HepG2 (cell line): ENCODE results near the gene TALDO1. TPM values are rescaled to one million over a fixed set of nuclear protein-coding genes. Genes with fewer than 3 reads are reported as not detected.

Experiments used
- BRCA1 ChIP-seq: sonication (generic); formaldehyde crosslinking; IDR thresholded peaks from 2 replicates; pipeline ENCODE4 v1.4.0; 2020; ENCODE audit warnings: missing genetic modification reagents
- CENPT ChIP-seq: sonication (generic); formaldehyde crosslinking; IDR thresholded peaks from 2 replicates; pipeline ENCODE4 v1.8.0; 2022; ENCODE audit warnings: low read depth, mild to moderate bottlenecking, moderate library complexity, missing genetic modification reagents
- CTCF ChIP-seq: sonication (generic); formaldehyde crosslinking; IDR thresholded peaks from 2 replicates; pipeline ENCODE4 v1.5.0; 2020; ENCODE audit warnings: mild to moderate bottlenecking, missing genetic modification reagents, moderate library complexity
- DPF2 ChIP-seq: sonication (generic); formaldehyde crosslinking; IDR thresholded peaks from 2 replicates; pipeline ENCODE4 v1.4.0; 2020; ENCODE audit warnings: mild to moderate bottlenecking, low read depth, missing genetic modification reagents, borderline replicate concordance
- HNRNPK ChIP-seq: fragments of 200-400 bp; formaldehyde crosslinking; IDR thresholded peaks from 2 replicates; pipeline ENCODE4 v1.6.1; 2018; ENCODE audit warnings: low read length, low read depth, moderate library complexity, mild to moderate bottlenecking; ENCODE audit not compliant: poor library complexity, severe bottlenecking
- MIXL1 ChIP-seq: IDR thresholded peaks from 2 replicates; pipeline ENCODE4 v1.6.1; 2016
- NFE2L1 ChIP-seq: sonication (generic); formaldehyde crosslinking; IDR thresholded peaks from 2 replicates; pipeline ENCODE4 v1.4.0; 2020; ENCODE audit warnings: missing genetic modification reagents, mild to moderate bottlenecking, borderline replicate concordance
- NFRKB ChIP-seq: fragments of 450-650 bp; IDR thresholded peaks from 2 replicates; pipeline ENCODE4 v1.6.1; 2017
- PBX2 ChIP-seq: IDR thresholded peaks from 2 replicates; pipeline ENCODE4 v1.6.1; 2016; ENCODE audit warnings: control low read depth
- RBAK ChIP-seq: sonication (generic); formaldehyde crosslinking; IDR thresholded peaks from 2 replicates; pipeline ENCODE4 v1.5.1; 2020; ENCODE audit warnings: mild to moderate bottlenecking, missing genetic modification reagents
- REXO4 ChIP-seq: sonication (generic); formaldehyde crosslinking; IDR thresholded peaks from 2 replicates; pipeline ENCODE4 v1.8.0; 2022; ENCODE audit warnings: missing genetic modification reagents, mild to moderate bottlenecking, borderline replicate concordance
- SAP130 ChIP-seq: IDR thresholded peaks from 2 replicates; pipeline ENCODE4 v1.6.1; 2016; ENCODE audit warnings: low read depth
- TEF ChIP-seq: sonication (generic); formaldehyde crosslinking; IDR thresholded peaks from 2 replicates; pipeline ENCODE4 v1.5.0; 2020; ENCODE audit warnings: missing genetic modification reagents
- UBTF ChIP-seq: sonication (generic); formaldehyde crosslinking; IDR thresholded peaks from 2 replicates; pipeline ENCODE4 v1.4.0; 2020; ENCODE audit warnings: mild to moderate bottlenecking, missing genetic modification reagents
- ZBTB20 ChIP-seq: sonication (generic); formaldehyde crosslinking; IDR thresholded peaks from 2 replicates; pipeline ENCODE4 v1.8.1; 2023; ENCODE audit warnings: missing genetic modification reagents, low read depth, mild to moderate bottlenecking, borderline replicate concordance
- ZNF225 ChIP-seq: sonication (generic); formaldehyde crosslinking; IDR thresholded peaks from 2 replicates; pipeline ENCODE4 v1.4.0; 2020; ENCODE audit warnings: mild to moderate bottlenecking, missing genetic modification reagents
- ZNF256 ChIP-seq: sonication (generic); formaldehyde crosslinking; conservative IDR thresholded peaks from 2 replicates; pipeline ENCODE4 v1.4.0; 2020; ENCODE audit warnings: missing genetic modification reagents
- ZNF430 ChIP-seq: sonication (generic); formaldehyde crosslinking; IDR thresholded peaks from 2 replicates; pipeline ENCODE4 v1.9.0; 2021; ENCODE audit warnings: mild to moderate bottlenecking, missing genetic modification reagents
- ZNF44 ChIP-seq: sonication (generic); formaldehyde crosslinking; IDR thresholded peaks from 2 replicates; pipeline ENCODE4 v1.5.1; 2020; ENCODE audit warnings: mild to moderate bottlenecking, missing genetic modification reagents
- ZNF510 ChIP-seq: sonication (generic); formaldehyde crosslinking; IDR thresholded peaks from 2 replicates; pipeline ENCODE4 v1.4.0; 2020; ENCODE audit warnings: low read depth, mild to moderate bottlenecking, missing genetic modification reagents
- ZNF580 ChIP-seq: IDR thresholded peaks from 2 replicates; pipeline ENCODE4 v1.6.1; 2016; ENCODE audit warnings: low read depth, borderline replicate concordance
- ZNF766 ChIP-seq: sonication (generic); formaldehyde crosslinking; IDR thresholded peaks from 2 replicates; pipeline ENCODE4 v1.5.0; 2020; ENCODE audit warnings: missing genetic modification reagents, borderline replicate concordance
- ZNF768 ChIP-seq: sonication (generic); formaldehyde crosslinking; IDR thresholded peaks from 2 replicates; pipeline ENCODE4 v1.4.0; 2020; ENCODE audit warnings: missing genetic modification reagents
- ZNF792 ChIP-seq: IDR thresholded peaks from 2 replicates; pipeline ENCODE4 v1.6.1; 2016
- ZNF841 ChIP-seq: sonication (generic); formaldehyde crosslinking; IDR thresholded peaks from 2 replicates; pipeline ENCODE4 v1.8.1; 2023; ENCODE audit warnings: missing genetic modification reagents, borderline replicate concordance
- polyA plus RNA-seq, 8 experiments: library from polyadenylated mRNA; depleted of rRNA in 3 of 8; stranded (reverse) in 7 of 8; unstranded in 1 of 8; fragments of >200 nt; fragmentation: Illumina TruSeq in 4 of 8; extraction: Trizol in 4 of 8; gene quantifications; 2 replicates each; pipeline versions ENCODE4 v1.2.1 to v1.2.3, GENCODE V29; 2011 to 2016; ENCODE audit warnings: low read depth in 4 of 8, missing spikeins in 1 of 8, mixed read lengths in 1 of 8; ENCODE audit not compliant: insufficient read depth in 1 of 8
- total RNA-seq, 5 experiments: library from RNA; depleted of rRNA; stranded (reverse); fragments of >200 nt; fragmentation: Illumina TruSeq; extraction: Trizol; gene quantifications; 2 replicates each; pipeline ENCODE4 v1.2.3, GENCODE V29; 2016; ENCODE audit warnings: low read depth in 1 of 5

Gene TALDO1
- total and polyA plus RNA-seq, 2 of the 13 experiments (the other 11 are each of a cell fraction or from before 2014, with no cell fraction given), result 107 to 240 TPM

GRCh38 chr11:776561-777287 is 29.5 kb downstream of the TALDO1 start (continued):
- no peak for TF ChIP-seq ZNF580 (CRISPR knock-in tag)
- peak; percentile 72; the same call in 1 of the 2 replicates for TF ChIP-seq NFE2L1 (CRISPR knock-in tag)
- TF ChIP-seq REXO4, result no peak
- TF ChIP-seq NFRKB, result no peak
- TF ChIP-seq ZNF768 (CRISPR knock-in tag), result peak; percentile 5; the same call in 1 of the 2 replicates
- TF ChIP-seq HNRNPK, result peak; percentile 92
- no peak for TF ChIP-seq ZNF792 (CRISPR knock-in tag)
- peak; percentile 33 for TF ChIP-seq SAP130
- no peak for TF ChIP-seq ZNF225
- peak; percentile 43 for TF ChIP-seq UBTF (CRISPR knock-in tag)
- TF ChIP-seq DPF2 (CRISPR knock-in tag), result no peak
- no peak for TF ChIP-seq PBX2 (CRISPR knock-in tag)
- no peak for TF ChIP-seq TEF (CRISPR knock-in tag)
- TF ChIP-seq CENPT (CRISPR knock-in tag), result no peak
- peak; percentile 52 for TF ChIP-seq CTCF (CRISPR knock-in tag)
- TF ChIP-seq ZNF44 (CRISPR knock-in tag), result no peak
- TF ChIP-seq ZNF766 (CRISPR knock-in tag), result no peak
- peak; percentile 27; the same call in 1 of the 2 replicates for TF ChIP-seq ZNF430 (CRISPR knock-in tag)
- no peak for TF ChIP-seq ZBTB20
- no peak for TF ChIP-seq ZNF841 (CRISPR knock-in tag)
- no peak for TF ChIP-seq BRCA1 (CRISPR knock-in tag)
- no peak for TF ChIP-seq ZNF256
- TF ChIP-seq RBAK, result no peak
- TF ChIP-seq ZNF510 (CRISPR knock-in tag), result no peak
- no peak for TF ChIP-seq MIXL1 (CRISPR knock-in tag)
